Retinal pigment epithelial cell (primary cell): ENCODE results near the gene SIRT5.

Experiments
- DNase-seq: peaks from one replicate; pipeline ENCODE4 v3.0.0-alpha.2; 2010; ENCODE audit warnings: low read depth
- H3K4me3 ChIP-seq: 2 replicates; pipeline ENCODE4 v1.5.1; 2011; ENCODE audit warnings: mild to moderate bottlenecking, low read length, control low read depth, moderate library complexity
- CTCF ChIP-seq: conservative IDR thresholded peaks from 2 replicates; pipeline ENCODE4 v1.5.1; 2011; ENCODE audit warnings: low read depth, low read length, control low read depth, inconsistent platforms

Gene SIRT5

GRCh38 chr6:13630499-13630898, 56.1 kb downstream of the SIRT5 start:
- DNase-seq: no peak
- TF ChIP-seq CTCF: no peak

GRCh38 chr6:13633343-13633742, 58.9 kb downstream of the SIRT5 start:
- DNase-seq: no peak
- no peak overlapping the region for H3K4me3 ChIP-seq
- no peak for TF ChIP-seq CTCF

More at GRCh38 chr6:13630499-13630898, 56.1 kb downstream of the SIRT5 start:
- H3K4me3 ChIP-seq: no peak overlapping the region

- H3K4me3 ChIP-seq: no peak overlapping the region
- TF ChIP-seq CTCF: no peak
- no peak for DNase-seq
These were observed 61.7 kb downstream of the SIRT5 start for GRCh38 chr6:13635948-13636658.

GRCh38 chr6:13638014-13638413, 63.6 kb downstream of the SIRT5 start:
- H3K4me3 ChIP-seq: no peak overlapping the region
- TF ChIP-seq CTCF: no peak
- no peak for DNase-seq

GRCh38 chr6:13638626-13639025, 64.2 kb downstream of the SIRT5 start:
- no peak for TF ChIP-seq CTCF
- H3K4me3 ChIP-seq: no peak overlapping the region
- no peak for DNase-seq

- no peak for DNase-seq
- H3K4me3 ChIP-seq: no peak overlapping the region
- TF ChIP-seq CTCF: no peak
These were observed 66.9 kb downstream of the SIRT5 start for GRCh38 chr6:13641315-13641714.

GRCh38 chr6:13643125-13643524, 68.7 kb downstream of the SIRT5 start:
- no peak overlapping the region for H3K4me3 ChIP-seq
- DNase-seq: no peak

More at GRCh38 chr6:13643125-13643524, 68.7 kb downstream of the SIRT5 start:
- TF ChIP-seq CTCF: no peak
